ENCODE measurements around the gene ZNF580.

Gene ZNF580

GRCh38 chr19:55660404-55660803 is 19.6 kb downstream of the ZNF580 start:
- no peak for DNase-seq
- TF ChIP-seq POLR2A (IDR thresholded peaks at IDR 0.05; ENCODE audit: low read length) = no peak
- no peak for TF ChIP-seq GATA1 (IDR thresholded peaks at IDR 0.05; ENCODE audit: low read depth, low read length)

GRCh38 chr19:55660991-55661390 is 20.2 kb downstream of the ZNF580 start:
- no peak for DNase-seq
- TF ChIP-seq GATA1 (IDR thresholded peaks at IDR 0.05; ENCODE audit: low read depth, low read length) (no peak), POLR2A (IDR thresholded peaks at IDR 0.05; ENCODE audit: low read length) (no peak)

- DNase-seq = no peak
- TF ChIP-seq POLR2A (IDR thresholded peaks at IDR 0.05; ENCODE audit: low read length) (no peak), GATA1 (IDR thresholded peaks at IDR 0.05; ENCODE audit: low read depth, low read length) (no peak)
These were observed 21.0 kb downstream of the ZNF580 start for GRCh38 chr19:55661826-55662225.

- TF ChIP-seq POLR2A (IDR thresholded peaks at IDR 0.05; ENCODE audit: low read length) (no peak), GATA1 (IDR thresholded peaks at IDR 0.05; ENCODE audit: low read depth, low read length) (no peak)
These were observed 23.2 kb downstream of the ZNF580 start for GRCh38 chr19:55663846-55664536.

GRCh38 chr19:55666343-55667005 is 25.7 kb downstream of the ZNF580 start:
- no peak for TF ChIP-seq GATA1 (IDR thresholded peaks at IDR 0.05; ENCODE audit: low read depth, low read length)
- TF ChIP-seq POLR2A (IDR thresholded peaks at IDR 0.05; ENCODE audit: low read length) = no peak
- no peak for DNase-seq

More at GRCh38 chr19:55663846-55664536, 23.2 kb downstream of the ZNF580 start:
- no peak for DNase-seq

GRCh38 chr19:55667006-55667381 is 26.2 kb downstream of the ZNF580 start:
- DNase-seq = no peak
- TF ChIP-seq GATA1 (IDR thresholded peaks at IDR 0.05; ENCODE audit: low read depth, low read length) (no peak), POLR2A (IDR thresholded peaks at IDR 0.05; ENCODE audit: low read length) (no peak)

- TF ChIP-seq POLR2A (IDR thresholded peaks at IDR 0.05; ENCODE audit: low read length) = no peak
- DNase-seq = no peak
These were observed 26.7 kb downstream of the ZNF580 start for GRCh38 chr19:55667511-55667910.

GRCh38 chr19:55667958-55668357 is 27.2 kb downstream of the ZNF580 start:
- DNase-seq = no peak
- no peak for TF ChIP-seq GATA1 (IDR thresholded peaks at IDR 0.05; ENCODE audit: low read depth, low read length)
- no peak for TF ChIP-seq POLR2A (IDR thresholded peaks at IDR 0.05; ENCODE audit: low read length)

GRCh38 chr19:55668603-55669348 is 28.0 kb downstream of the ZNF580 start:
- DNase-seq = no peak
- TF ChIP-seq POLR2A (IDR thresholded peaks at IDR 0.05; ENCODE audit: low read length) (no peak), GATA1 (IDR thresholded peaks at IDR 0.05; ENCODE audit: low read depth, low read length) (no peak)

GRCh38 chr19:55669418-55670279 is 28.8 kb downstream of the ZNF580 start:
- TF ChIP-seq POLR2A (IDR thresholded peaks at IDR 0.05; ENCODE audit: low read length) (no peak), GATA1 (IDR thresholded peaks at IDR 0.05; ENCODE audit: low read depth, low read length) (no peak)
- no peak for DNase-seq

GRCh38 chr19:55670280-55671053 is 29.7 kb downstream of the ZNF580 start:
- no peak for TF ChIP-seq POLR2A (IDR thresholded peaks at IDR 0.05; ENCODE audit: low read length)
- no peak for TF ChIP-seq GATA1 (IDR thresholded peaks at IDR 0.05; ENCODE audit: low read depth, low read length)

GRCh38 chr19:55671054-55671378 is 30.2 kb downstream of the ZNF580 start:
- DNase-seq = no peak
- TF ChIP-seq GATA1 (IDR thresholded peaks at IDR 0.05; ENCODE audit: low read depth, low read length) (no peak), POLR2A (IDR thresholded peaks at IDR 0.05; ENCODE audit: low read length) (no peak)

More at GRCh38 chr19:55670280-55671053, 29.7 kb downstream of the ZNF580 start:
- DNase-seq = peak; percentile 35 to 47

- no peak for DNase-seq
- TF ChIP-seq POLR2A (IDR thresholded peaks at IDR 0.05; ENCODE audit: low read length) (no peak), GATA1 (IDR thresholded peaks at IDR 0.05; ENCODE audit: low read depth, low read length) (no peak)
These were observed 31.6 kb downstream of the ZNF580 start for GRCh38 chr19:55672418-55672817.
